Skeletal muscle satellite cell (primary cell): ENCODE measurements around the gene IL32.

Experiments used
- H3K27me3 ChIP-seq: 2 replicates; pipeline ENCODE4 v1.7.0; 2013; ENCODE audit warnings: low read length; ENCODE audit not compliant: control insufficient read depth, insufficient read depth
- H3K36me3 ChIP-seq: 2 replicates; pipeline ENCODE4 v1.7.0; 2013; ENCODE audit warnings: mild to moderate bottlenecking, control low read depth, low read length; ENCODE audit not compliant: insufficient read depth
- H3K4me1 ChIP-seq: 2 replicates; pipeline ENCODE4 v1.7.0; 2013; ENCODE audit warnings: low read length; ENCODE audit not compliant: control insufficient read depth, insufficient read depth
- H3K4me2 ChIP-seq: 2 replicates; pipeline ENCODE4 v1.7.0; 2013; ENCODE audit warnings: mild to moderate bottlenecking, low read length
- H3K4me3 ChIP-seq: 2 replicates; pipeline ENCODE4 v1.7.0; 2013; ENCODE audit warnings: low read length
- H3K9ac ChIP-seq: 2 replicates; pipeline ENCODE4 v1.7.0; 2013; ENCODE audit warnings: mild to moderate bottlenecking, low read depth, low read length, moderate library complexity
- H3K9me3 ChIP-seq: replicated peaks from 2 replicates; pipeline ENCODE4 v1.7.0; 2013; ENCODE audit warnings: mild to moderate bottlenecking, control low read depth, low read length

Gene IL32

DNA sequence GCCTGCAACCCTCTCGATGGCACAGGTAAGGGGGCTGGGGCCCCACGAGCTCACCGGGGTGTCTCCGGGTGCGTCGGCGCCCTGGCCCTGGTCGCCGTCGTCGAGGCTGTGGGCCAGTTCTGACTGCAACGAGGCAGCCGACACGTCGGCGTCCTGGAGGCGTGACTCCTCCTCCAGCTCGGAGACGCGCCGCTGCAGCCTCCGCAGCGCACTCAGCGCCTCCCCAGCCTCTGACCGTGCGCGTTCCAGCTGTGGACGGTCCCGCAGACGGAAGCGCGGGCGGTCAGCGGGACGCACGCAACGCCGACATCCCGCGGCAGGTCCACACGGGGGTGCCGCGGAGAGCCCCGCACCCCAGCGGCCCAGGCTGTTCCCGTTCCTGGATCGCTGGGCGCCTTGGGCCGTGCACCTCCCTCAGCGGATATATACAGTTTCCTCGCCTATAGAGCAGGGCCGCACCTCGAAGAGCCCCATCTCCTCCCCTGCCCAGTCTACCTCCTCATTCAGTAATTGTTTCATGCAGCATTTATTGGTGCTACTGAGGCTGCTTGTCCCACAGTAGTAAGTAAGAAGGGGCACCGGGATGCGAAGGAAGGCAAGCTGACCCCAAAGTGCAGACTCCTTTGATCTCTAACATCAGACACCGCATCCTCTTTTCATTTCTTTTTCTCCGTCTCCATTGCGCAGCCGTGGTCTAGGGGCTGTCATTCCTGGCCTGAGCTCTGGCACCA is 35.8 kb upstream of the IL32 start:
- H3K4me2 ChIP-seq = peak overlapping the region; percentile 66
- peak overlapping the region; percentile 51 for H3K4me3 ChIP-seq
- peaks cover 40% of the 10 kb centered on the region for H3K27me3 ChIP-seq
- H3K36me3 ChIP-seq = peaks cover 9% of the 10 kb centered on the region
- H3K9ac ChIP-seq = no peak overlapping the region
- H3K4me1 ChIP-seq = peaks cover 8% of the 10 kb centered on the region
- no peaks in the 10 kb centered on the region for H3K9me3 ChIP-seq

GRCh38 chr16:3030222-3031212 is 34.9 kb upstream of the IL32 start:
- peaks cover 8% of the 10 kb centered on the region for H3K4me1 ChIP-seq
- H3K9ac ChIP-seq = no peak overlapping the region
- no peak overlapping the region for H3K4me3 ChIP-seq
- no peaks in the 10 kb centered on the region for H3K9me3 ChIP-seq
- H3K4me2 ChIP-seq = no peak overlapping the region
- peaks cover 47% of the 10 kb centered on the region for H3K27me3 ChIP-seq
- H3K36me3 ChIP-seq = peaks cover 9% of the 10 kb centered on the region

DNA sequence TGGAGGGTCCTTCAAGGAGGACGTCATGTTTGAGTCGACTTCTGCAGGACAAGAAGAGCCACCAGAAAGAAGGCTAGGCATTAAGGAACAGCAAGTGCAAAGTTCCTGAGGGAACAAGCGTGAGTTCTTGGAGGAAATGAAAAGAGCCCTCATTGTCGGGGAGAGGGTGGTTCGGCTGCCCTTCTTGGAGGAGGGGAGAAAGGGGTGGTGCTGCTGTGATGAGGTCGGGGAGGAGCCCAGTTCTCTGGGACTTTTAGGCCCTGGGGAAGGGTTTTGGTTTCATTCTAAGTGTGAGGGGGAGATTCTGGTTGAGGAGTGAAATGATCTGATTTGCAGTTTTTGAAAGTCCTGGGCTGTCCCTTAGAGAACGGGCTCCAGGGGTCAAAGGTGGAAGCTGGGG is 32.8 kb upstream of the IL32 start:
- H3K36me3 ChIP-seq = no peaks in the 10 kb centered on the region
- H3K27me3 ChIP-seq = peaks cover 63% of the 10 kb centered on the region
- no peak overlapping the region for H3K9ac ChIP-seq
- H3K4me1 ChIP-seq = peaks cover 8% of the 10 kb centered on the region
- no peak overlapping the region for H3K4me3 ChIP-seq
- no peak overlapping the region for H3K4me2 ChIP-seq
- no peaks in the 10 kb centered on the region for H3K9me3 ChIP-seq

DNA sequence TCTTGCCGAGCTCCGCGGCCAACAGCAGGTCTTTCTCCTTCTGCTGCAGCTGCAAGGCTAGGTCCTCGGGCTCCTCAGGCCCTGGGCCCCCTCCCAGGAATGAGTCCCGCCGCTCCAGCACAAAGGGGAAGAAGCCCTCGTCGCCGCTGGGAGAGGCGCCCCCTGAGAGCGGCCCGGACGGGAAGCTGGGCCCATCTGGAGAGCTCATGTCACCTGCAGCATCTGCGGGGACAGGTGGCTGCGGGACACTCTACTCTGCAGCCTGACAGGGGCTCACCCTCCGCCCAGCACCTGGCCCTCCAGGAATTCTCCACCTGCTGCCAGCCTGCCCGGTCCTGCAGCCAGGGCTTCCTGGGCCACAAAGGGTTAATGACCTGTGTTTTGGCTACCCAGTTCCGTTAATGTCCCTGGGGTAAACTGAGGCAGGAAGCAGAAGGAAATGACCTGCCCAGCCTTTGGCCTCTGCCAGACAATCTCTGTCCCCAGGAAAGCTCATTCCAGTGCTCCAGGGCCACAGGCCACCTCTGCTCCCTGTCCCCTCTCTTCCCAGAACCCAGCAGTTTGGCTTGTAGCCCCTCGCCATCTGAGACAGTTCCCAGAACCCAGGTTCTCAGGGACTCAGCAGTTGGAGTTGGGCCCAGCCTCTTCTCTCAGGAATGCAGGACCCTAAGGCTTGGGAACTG is 30.0 kb upstream of the IL32 start:
- Histone ChIP-seq H3K4me1 (no peaks in the 10 kb centered on the region), H3K4me2 (no peak overlapping the region), H3K27me3 (peaks cover 72% of the 10 kb centered on the region), H3K9ac (no peak overlapping the region), H3K9me3 (no peaks in the 10 kb centered on the region), H3K36me3 (no peaks in the 10 kb centered on the region), H3K4me3 (no peak overlapping the region)

DNA sequence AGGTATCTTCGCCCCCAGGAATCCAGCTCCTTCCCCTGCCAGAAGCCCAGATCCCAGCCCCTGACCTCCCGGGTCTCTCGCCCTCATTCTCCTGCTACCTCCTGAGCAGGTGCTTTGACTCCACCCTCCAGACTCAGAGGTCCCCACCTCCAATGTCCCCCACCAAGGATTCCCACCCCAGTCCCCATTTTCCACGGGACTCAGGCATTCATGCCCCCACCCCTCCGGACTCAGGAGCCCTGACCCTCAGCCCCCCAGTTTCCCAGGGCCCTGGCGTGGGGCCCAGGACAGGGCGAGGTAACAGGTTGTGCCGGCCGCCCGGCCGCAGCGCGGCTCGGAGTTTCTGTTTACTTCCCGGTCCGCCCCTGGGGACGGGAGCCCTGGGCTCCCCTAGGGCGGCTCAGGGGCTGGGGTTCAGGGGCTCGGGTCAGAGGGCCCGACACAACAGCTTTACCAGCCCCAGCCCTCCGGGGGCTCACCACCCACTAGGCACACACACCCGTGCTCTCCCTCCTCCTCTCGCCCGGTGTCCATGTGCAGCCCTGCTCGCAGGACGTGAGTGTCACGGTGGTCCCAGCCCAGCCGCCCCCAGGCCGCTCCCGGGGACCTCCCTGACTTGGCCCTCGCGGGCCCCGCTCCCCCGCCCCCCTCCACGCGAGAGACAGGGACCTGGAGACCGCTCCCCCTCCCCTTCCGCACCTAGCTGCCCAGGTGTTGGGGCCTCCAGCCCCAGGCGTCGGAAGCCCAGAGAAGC is 29.3 kb upstream of the IL32 start:
- H3K9me3 ChIP-seq = no peaks in the 10 kb centered on the region
- H3K36me3 ChIP-seq = no peaks in the 10 kb centered on the region
- no peaks in the 10 kb centered on the region for H3K4me1 ChIP-seq
- no peak overlapping the region for H3K4me3 ChIP-seq
- H3K27me3 ChIP-seq = peaks cover 72% of the 10 kb centered on the region
- no peak overlapping the region for H3K9ac ChIP-seq
- no peak overlapping the region for H3K4me2 ChIP-seq

DNA sequence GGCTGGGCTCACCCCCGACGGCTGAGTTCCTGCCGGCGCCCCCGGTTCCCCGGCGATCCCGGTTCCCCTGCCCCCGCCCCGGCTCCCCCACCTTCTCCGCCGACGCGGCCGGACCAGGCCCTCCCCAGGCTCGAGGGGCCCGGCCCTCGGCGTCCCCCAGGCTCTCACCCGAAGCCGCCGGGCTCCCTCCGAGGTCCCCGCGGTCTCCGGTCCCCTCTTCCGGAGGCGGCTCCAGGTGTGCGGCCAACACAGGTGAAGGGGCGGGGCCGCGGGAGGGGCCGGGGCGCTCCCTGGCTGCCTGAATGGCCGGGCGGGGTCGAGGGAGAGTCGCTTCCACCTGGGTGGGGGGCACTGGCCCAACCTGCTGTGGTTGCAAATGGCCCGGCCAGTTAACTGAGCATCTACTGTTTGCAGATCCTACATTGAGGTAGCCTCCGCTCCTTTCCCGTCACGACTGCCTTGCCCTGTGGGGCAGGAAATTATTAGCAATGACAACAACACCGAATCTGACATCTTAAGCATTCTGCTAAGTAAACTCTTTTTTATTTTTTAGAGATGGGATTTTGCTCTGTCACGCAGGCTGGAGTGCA is 28.6 kb upstream of the IL32 start, which contains the start of gene BICDL2:
Gene BICDL2, minus strand, starts transcription at position 219 of the 590 bp plus-strand sequence. CDS start 1,448 bp downstream, outside the sequence.
- H3K36me3 ChIP-seq = no peaks in the 10 kb centered on the region

GRCh38 chr16:3038256-3038655 is 27.2 kb upstream of the IL32 start:
- Histone ChIP-seq H3K27me3 (peaks cover 58% of the 10 kb centered on the region), H3K36me3 (no peaks in the 10 kb centered on the region), H3K4me1 (no peaks in the 10 kb centered on the region), H3K4me3 (no peak overlapping the region), H3K9me3 (no peaks in the 10 kb centered on the region), H3K9ac (no peak overlapping the region), H3K4me2 (no peak overlapping the region)

More for the DNA sequence above, 28.6 kb upstream of the IL32 start, which contains the start of gene BICDL2:
- H3K9ac ChIP-seq = no peak within 1 kb of the TSS
- peaks cover 72% of the 10 kb centered on the region for H3K27me3 ChIP-seq
- no peaks in the 10 kb centered on the region for H3K4me1 ChIP-seq
- H3K4me3 ChIP-seq = no peak within 1 kb of the TSS
- no peaks in the 10 kb centered on the region for H3K9me3 ChIP-seq
- H3K4me2 ChIP-seq = no peak within 1 kb of the TSS

DNA sequence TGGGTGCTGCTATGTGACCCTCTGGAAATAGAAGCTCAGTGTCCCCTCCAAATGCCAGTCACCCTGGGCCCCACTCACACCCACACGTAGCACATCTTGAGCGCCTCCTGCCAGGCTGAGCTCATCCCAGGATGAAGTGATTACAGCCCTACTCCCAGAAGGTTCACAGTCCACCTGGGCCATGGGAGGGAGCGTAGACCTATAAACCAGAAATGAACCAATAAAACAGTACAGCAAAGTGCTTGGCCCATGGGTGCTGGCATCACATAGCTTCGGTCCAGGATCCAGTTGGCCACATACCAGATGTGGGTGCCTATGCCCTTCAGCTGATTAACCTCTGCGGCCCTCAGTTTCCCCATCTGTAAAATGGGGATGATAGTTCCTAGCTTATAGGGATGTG is 26.5 kb upstream of the IL32 start:
- no peak overlapping the region for H3K4me3 ChIP-seq
- H3K4me1 ChIP-seq = no peaks in the 10 kb centered on the region
- H3K4me2 ChIP-seq = no peak overlapping the region
- peaks cover 54% of the 10 kb centered on the region for H3K27me3 ChIP-seq
- no peaks in the 10 kb centered on the region for H3K36me3 ChIP-seq
- H3K9ac ChIP-seq = no peak overlapping the region
- H3K9me3 ChIP-seq = no peaks in the 10 kb centered on the region

GRCh38 chr16:3042376-3042775 is 23.1 kb upstream of the IL32 start:
- Histone ChIP-seq H3K9me3 (no peaks in the 10 kb centered on the region), H3K9ac (no peak overlapping the region), H3K36me3 (no peaks in the 10 kb centered on the region), H3K4me1 (peaks cover 13% of the 10 kb centered on the region), H3K4me2 (no peak overlapping the region), H3K27me3 (peaks cover 58% of the 10 kb centered on the region), H3K4me3 (no peak overlapping the region)

GRCh38 chr16:3044708-3045107 is 20.7 kb upstream of the IL32 start:
- Histone ChIP-seq H3K9me3 (no peaks in the 10 kb centered on the region), H3K4me3 (no peak overlapping the region), H3K4me1 (peaks cover 13% of the 10 kb centered on the region), H3K36me3 (no peaks in the 10 kb centered on the region), H3K27me3 (peaks cover 58% of the 10 kb centered on the region), H3K4me2 (no peak overlapping the region), H3K9ac (no peak overlapping the region)
